Breast epithelium (tissue), 3 donors: ENCODE measurements around the gene VPS33B.

Experiments used
- CTCF ChIP-seq, 3 donors: fragments of 450-650 bp; IDR thresholded peaks; one replicate each; pipeline ENCODE4 v1.5.1; 2016 to 2017; ENCODE audit warnings: antibody characterized with exemption in 3 of 3, mild to moderate bottlenecking in 3 of 3, moderate library complexity in 3 of 3
- POLR2AphosphoS5 ChIP-seq, 3 donors: sonication (generic); formaldehyde crosslinking; IDR thresholded peaks; one replicate each; pipeline ENCODE4 v1.6.1; 2017; ENCODE audit warnings: antibody characterized with exemption in 3 of 3

GRCh38 chr15:91049378-91050127 is 27.2 kb upstream of the VPS33B start:
- peak in 2 of 3 donors; percentile 56 to 59 for TF ChIP-seq CTCF (IDR thresholded peaks at IDR 0.05)
- no peak for TF ChIP-seq POLR2AphosphoS5 (IDR thresholded peaks at IDR 0.05)
